Uterus (tissue), 4 donors: ENCODE results near the gene KIAA1217. TPM values are rescaled to one million over a fixed set of nuclear protein-coding genes. Genes with fewer than 3 reads are reported as not detected.

ENCODE experiments used
- DNase-seq, 2 donors: peaks; one replicate each; pipeline ENCODE4 v3.0.0-alpha.2; 2019 to 2020
- H3K27ac ChIP-seq, 2 donors: fragments of 200-600 bp; sonication (generic); 1 replicate in 1 of 2; 2 replicates in 1 of 2; pipeline ENCODE4 v1.5.1; 2016 to 2018
- H3K27me3 ChIP-seq, 2 donors: fragments of 200-600 bp; sonication (generic); one replicate each; pipeline ENCODE4 v1.5.1; 2018 to 2019; ENCODE audit warnings: control low read depth in 1 of 2
- H3K36me3 ChIP-seq, 2 donors: fragments of 200-600 bp; sonication (generic); one replicate each; pipeline ENCODE4 v1.5.1; 2019; ENCODE audit warnings: control low read depth in 1 of 2
- H3K4me1 ChIP-seq, 2 donors: fragments of 200-600 bp; sonication (generic); one replicate each; pipeline ENCODE4 v1.5.1; 2018 to 2019; ENCODE audit warnings: control low read depth in 1 of 2
- H3K4me3 ChIP-seq, 2 donors: fragments of 200-600 bp; sonication (generic); 1 replicate in 1 of 2; 2 replicates in 1 of 2; pipeline ENCODE4 v1.5.1; 2018 to 2019; ENCODE audit warnings: mild to moderate bottlenecking in 1 of 2
- H3K9me3 ChIP-seq, 2 donors: fragments of 200-600 bp; sonication (generic); one replicate each; pipeline ENCODE4 v1.5.1; 2019; ENCODE audit warnings: control low read depth in 1 of 2
- POLR2A ChIP-seq, 2 donors: fragments of 450-650 bp; IDR thresholded peaks; one replicate each; pipeline ENCODE4 v1.6.1; 2016; ENCODE audit warnings: antibody characterized with exemption in 2 of 2, mild to moderate bottlenecking in 1 of 2, moderate library complexity in 1 of 2
- intact Hi-C: fragments of 100-400 bp; cut with DNase I; formaldehyde crosslinking; loops from one replicate; pipeline ENCODE4 v1.15.1; 2023; ENCODE audit warnings: low total_unique reads
- total RNA-seq, 4 donors: library from RNA; depleted of rRNA in 3 of 4; stranded (reverse); fragments of >200 nt in 3 of 4; gene quantifications; one replicate each; pipeline versions ENCODE4 v1.1.0 to v1.2.4, GENCODE V29; 2014 to 2023
- TF ChIP-seq, protein P1 (sequence below), 4 experiments: fragments of 200-600 bp in 2 of 4; fragments of 450-650 bp in 2 of 4; sonication (generic) in 2 of 4; IDR thresholded peaks; one replicate each; pipeline ENCODE4 v1.5.1; 2016 to 2019; ENCODE audit warnings: antibody characterized with exemption in 4 of 4, mild to moderate bottlenecking in 2 of 4, moderate library complexity in 1 of 4
- donor health status: DM: yes; HTN: yes; CAD: no.

KIAA1217 gene
- total RNA-seq, 4 donors from 2014 or later = 3.5 to 38.2 (median 11.6) TPM

DNA sequence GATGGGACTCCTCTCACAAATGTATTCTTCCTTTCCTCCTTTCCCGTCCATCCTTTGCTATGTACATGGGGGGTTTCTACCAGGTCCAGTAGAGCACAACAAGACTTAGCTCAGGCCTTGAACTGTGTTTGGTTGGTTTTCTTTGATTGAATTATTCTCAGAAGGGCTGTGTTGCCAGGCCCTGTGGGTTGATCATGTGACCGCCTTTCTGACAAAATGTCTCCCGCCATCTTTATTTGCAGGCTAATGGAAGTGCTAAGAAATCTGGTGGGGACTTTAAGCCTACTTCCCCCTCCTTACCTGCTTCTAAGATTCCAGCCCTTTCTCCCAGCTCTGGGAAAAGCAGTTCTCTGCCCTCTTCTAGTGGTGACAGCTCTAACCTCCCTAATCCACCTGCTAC, 336.6 kb downstream of the KIAA1217 start:
- intact Hi-C loops = no loop called here
- Histone ChIP-seq H3K27me3 (no peaks in the 10 kb centered on the region), H3K4me1 (no peaks in the 10 kb centered on the region), H3K4me3 (no peak overlapping the region), H3K27ac (no peak overlapping the region), H3K36me3 (no peaks in the 10 kb centered on the region), H3K9me3 (no peaks in the 10 kb centered on the region)
- no peak for TF ChIP-seq POLR2A (IDR thresholded peaks at IDR 0.05)
- TF ChIP-seq, protein P1, sequence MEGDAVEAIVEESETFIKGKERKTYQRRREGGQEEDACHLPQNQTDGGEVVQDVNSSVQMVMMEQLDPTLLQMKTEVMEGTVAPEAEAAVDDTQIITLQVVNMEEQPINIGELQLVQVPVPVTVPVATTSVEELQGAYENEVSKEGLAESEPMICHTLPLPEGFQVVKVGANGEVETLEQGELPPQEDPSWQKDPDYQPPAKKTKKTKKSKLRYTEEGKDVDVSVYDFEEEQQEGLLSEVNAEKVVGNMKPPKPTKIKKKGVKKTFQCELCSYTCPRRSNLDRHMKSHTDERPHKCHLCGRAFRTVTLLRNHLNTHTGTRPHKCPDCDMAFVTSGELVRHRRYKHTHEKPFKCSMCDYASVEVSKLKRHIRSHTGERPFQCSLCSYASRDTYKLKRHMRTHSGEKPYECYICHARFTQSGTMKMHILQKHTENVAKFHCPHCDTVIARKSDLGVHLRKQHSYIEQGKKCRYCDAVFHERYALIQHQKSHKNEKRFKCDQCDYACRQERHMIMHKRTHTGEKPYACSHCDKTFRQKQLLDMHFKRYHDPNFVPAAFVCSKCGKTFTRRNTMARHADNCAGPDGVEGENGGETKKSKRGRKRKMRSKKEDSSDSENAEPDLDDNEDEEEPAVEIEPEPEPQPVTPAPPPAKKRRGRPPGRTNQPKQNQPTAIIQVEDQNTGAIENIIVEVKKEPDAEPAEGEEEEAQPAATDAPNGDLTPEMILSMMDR (IDR thresholded peaks at IDR 0.05) = no peak
- DNase-seq = no peak

DNA sequence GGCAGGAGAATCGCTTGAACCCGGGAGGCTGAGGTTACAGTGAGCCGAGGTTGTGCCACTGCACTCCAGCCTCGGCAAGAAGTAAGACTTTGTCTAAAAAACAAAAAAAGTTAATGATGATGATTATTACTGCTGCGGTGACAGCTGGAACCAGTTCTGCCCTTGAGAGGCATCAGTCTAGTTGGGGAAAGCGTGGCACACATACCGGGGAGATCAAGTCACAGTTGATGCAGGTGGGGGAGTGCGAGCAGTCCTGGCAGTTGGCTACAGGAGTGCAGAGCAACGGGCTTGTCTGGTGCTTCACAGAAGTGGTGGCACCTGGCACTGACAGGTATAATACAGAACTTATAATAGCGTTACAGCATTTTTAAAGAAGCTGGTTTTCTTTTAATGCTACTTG, 341.7 kb downstream of the KIAA1217 start:
- Histone ChIP-seq H3K4me1 (no peaks in the 10 kb centered on the region), H3K27ac (no peak overlapping the region), H3K4me3 (no peak overlapping the region), H3K9me3 (no peaks in the 10 kb centered on the region), H3K36me3 (no peaks in the 10 kb centered on the region), H3K27me3 (no peaks in the 10 kb centered on the region)
- no peak for TF ChIP-seq POLR2A (IDR thresholded peaks at IDR 0.05)
- TF ChIP-seq, protein P1 (IDR thresholded peaks at IDR 0.05) = no peak
- no peak for DNase-seq
- intact Hi-C loops = no loop called here

DNA sequence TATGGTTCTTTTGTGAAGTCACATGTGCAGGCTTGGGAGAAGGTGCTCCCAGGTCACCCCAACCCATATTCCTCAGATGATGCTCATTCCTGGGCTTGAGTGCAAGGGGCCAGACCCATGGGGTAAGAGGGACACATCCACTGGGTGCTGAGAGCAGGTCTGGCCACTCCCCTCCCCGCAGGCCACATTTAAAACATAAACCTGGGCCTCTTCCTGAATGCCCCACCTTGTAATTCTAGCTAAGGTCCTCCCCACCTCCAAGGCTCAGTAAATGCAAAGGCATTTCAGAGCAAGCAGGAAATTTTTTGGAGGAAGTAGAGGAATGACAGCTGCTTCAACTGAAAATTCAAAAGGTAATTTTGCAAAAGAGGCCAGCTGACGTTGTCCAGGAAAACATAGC, 342.2 kb downstream of the KIAA1217 start:
- Histone ChIP-seq H3K4me3 (no peak overlapping the region), H3K27ac (no peak overlapping the region), H3K4me1 (no peaks in the 10 kb centered on the region), H3K9me3 (no peaks in the 10 kb centered on the region), H3K27me3 (no peaks in the 10 kb centered on the region), H3K36me3 (no peaks in the 10 kb centered on the region)
- TF ChIP-seq, protein P1 (IDR thresholded peaks at IDR 0.05) = no peak
- TF ChIP-seq POLR2A (IDR thresholded peaks at IDR 0.05) = no peak
- intact Hi-C loops = no loop called here
- no peak for DNase-seq

DNA sequence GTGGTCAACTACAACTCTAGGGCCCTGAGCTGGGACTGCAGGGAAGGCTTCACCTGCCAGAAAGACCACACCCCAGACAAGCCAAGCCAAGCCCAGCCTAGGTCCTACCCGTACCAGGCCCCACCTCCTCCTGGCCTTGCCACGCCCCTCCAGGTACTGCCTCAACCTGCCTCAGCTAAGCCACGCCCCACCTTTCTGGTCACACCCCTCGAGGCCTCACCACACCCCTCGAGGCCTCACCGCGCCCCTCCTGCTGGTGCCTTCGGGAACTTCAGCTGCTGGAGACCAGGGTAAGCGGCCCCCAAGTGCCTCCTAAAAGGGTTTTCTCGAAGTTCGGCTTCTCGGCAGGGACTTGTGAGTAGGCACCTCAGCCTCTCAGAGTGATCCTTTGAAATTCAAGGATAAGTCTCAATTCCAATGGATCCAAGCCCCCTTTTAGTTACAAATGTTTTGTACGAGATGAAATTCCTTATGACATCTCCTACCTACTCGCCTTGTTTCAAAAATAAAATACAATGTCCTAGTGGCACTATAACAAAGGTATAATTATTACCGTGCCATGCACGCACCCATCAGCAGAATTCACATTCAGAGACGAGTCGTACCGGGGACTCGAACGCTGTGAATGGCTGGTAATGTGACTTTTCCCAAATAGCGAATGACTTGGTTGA, 343.5 kb downstream of the KIAA1217 start:
- no peak for DNase-seq

DNA sequence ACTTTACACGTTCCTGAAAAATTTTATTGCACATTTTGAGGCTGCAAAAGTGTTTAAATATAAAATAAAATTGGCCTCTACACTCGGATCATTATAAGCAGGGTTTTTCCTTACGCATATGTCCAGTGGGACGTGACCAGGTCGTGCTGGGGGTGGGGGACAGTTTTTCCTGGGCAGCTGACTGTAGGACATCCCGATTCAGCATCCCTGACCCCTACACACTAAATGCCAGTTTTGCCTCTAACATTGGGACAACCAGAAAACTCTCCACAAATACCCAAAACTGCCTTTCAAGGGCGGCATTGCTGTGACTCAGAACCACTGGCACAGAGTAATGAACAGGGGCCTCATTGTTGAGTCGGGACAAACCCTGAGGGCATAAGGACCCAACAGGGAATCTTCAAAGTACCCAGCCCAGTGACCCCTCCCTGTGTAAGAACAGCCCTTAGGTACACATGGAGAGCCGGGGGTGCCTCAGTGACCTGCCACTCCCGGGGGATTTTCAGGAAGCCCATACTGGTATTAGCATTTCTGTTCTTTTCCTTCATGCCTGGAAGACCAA, 344.2 kb downstream of the KIAA1217 start:
- intact Hi-C loops = no loop called here
- H3K4me3 ChIP-seq = no peak overlapping the region
- no peak for DNase-seq
- H3K27me3 ChIP-seq = no peaks in the 10 kb centered on the region
- TF ChIP-seq, protein P1 (IDR thresholded peaks at IDR 0.05) = no peak
- TF ChIP-seq POLR2A (IDR thresholded peaks at IDR 0.05) = no peak
- no peaks in the 10 kb centered on the region for H3K9me3 ChIP-seq
- no peaks in the 10 kb centered on the region for H3K4me1 ChIP-seq
- no peaks in the 10 kb centered on the region for H3K36me3 ChIP-seq
- no peak overlapping the region for H3K27ac ChIP-seq

More for the DNA sequence above, 343.5 kb downstream of the KIAA1217 start:
- Histone ChIP-seq H3K27ac (no peak overlapping the region), H3K9me3 (no peaks in the 10 kb centered on the region), H3K36me3 (no peaks in the 10 kb centered on the region), H3K4me1 (no peaks in the 10 kb centered on the region), H3K4me3 (no peak overlapping the region), H3K27me3 (no peaks in the 10 kb centered on the region)
- no peak for TF ChIP-seq POLR2A (IDR thresholded peaks at IDR 0.05)
- TF ChIP-seq, protein P1 (IDR thresholded peaks at IDR 0.05) = no peak
- intact Hi-C loops = no loop called here
